Posterior vena cava (tissue), 2 donors: Measurements from ENCODE around the gene ATP5IF1. TPM values are rescaled to one million over a fixed set of nuclear protein-coding genes. Genes with fewer than 3 reads are reported as not detected.
A peak's percentile ranks its signal among the peaks of the same experiment; 100 is the strongest.

Source experiments
- DNase-seq: peaks from one replicate; pipeline ENCODE4 v3.0.0-alpha.2; 2020; ENCODE audit warnings: low spot score
- intact Hi-C, 2 donors: fragments of 100-400 bp; cut with DNase I; formaldehyde crosslinking; loops; one replicate each; pipeline versions ENCODE4 v1.14.1 to v1.14.2; 2022 to 2023
- total RNA-seq, 2 donors: library from RNA; stranded (reverse); fragmentation: NEBNext Ultra II Directional; extraction: Animal tissue kit (Norgen Biotek cat#: 25700); gene quantifications; one replicate each; pipeline ENCODE4 v1.2.1, GENCODE V29; 2021
- donor health status: DM: yes; HTN: yes; CAD: no.
- donor health status: DM: yes; HTN: yes; CAD: no.

ATP5IF1 gene
- total RNA-seq, 2 donors from 2014 or later: 85.3 to 88.4 TPM

DNA sequence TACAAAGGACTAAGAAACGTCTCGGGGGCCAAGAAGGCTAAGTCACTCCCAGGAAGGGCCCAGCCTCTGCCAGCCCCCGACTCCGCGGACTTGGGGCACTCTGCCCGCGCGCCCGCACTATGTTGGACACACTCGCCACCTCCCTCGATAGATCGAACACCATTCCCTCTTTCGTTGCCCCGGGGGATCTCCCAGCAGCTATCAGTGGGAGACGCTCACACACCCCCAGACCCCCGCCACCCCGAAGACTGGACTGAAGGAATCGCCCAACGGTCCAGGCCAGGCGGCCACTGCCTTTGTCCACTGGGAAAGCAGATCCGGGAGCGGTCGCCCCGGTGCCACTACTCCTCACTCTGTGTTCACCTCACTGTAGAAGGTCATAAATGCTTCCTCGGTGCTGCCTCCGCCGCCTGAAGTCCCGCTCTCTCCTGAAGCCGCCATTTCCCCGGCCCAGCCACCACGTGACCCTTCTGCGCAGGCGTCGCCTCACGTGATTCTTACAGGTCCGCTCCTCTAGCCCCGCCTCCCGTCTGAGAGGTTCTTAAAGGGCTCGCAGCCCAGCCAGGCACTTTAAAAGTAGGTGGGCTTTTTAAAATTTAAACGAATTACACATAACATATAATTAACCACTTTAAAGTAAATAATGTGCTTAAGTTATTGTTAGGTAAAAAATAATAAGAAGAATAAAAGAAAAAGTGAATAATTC is 3.2 kb upstream of the ATP5IF1 start, which contains the start of gene DNAJC8:
DNAJC8 (minus strand) TSS at position 472 of the 706 bp plus-strand sequence; CDS start at position 441, 31 bp downstream.
- intact Hi-C loops: no loop called here
- peak; percentile 99 for DNase-seq

DNA sequence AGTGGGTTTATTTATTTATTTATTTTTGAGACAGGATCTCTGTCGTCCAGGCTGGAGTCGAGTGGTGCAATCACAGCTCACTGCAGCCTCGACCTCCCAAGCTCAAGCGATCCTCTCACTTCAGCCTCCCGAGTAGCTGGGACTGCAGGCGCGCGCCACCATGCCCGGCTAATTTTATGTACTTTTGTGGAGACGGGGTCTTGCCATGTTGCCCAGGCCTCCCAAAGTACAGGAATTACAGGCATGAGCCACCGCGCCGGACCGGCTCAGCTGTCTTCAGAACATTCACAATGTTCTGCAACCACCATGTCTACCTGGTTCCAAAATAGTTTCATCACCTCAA is 2.7 kb upstream of the ATP5IF1 start:
- no peak for DNase-seq
- intact Hi-C loops: no loop called here

DNA sequence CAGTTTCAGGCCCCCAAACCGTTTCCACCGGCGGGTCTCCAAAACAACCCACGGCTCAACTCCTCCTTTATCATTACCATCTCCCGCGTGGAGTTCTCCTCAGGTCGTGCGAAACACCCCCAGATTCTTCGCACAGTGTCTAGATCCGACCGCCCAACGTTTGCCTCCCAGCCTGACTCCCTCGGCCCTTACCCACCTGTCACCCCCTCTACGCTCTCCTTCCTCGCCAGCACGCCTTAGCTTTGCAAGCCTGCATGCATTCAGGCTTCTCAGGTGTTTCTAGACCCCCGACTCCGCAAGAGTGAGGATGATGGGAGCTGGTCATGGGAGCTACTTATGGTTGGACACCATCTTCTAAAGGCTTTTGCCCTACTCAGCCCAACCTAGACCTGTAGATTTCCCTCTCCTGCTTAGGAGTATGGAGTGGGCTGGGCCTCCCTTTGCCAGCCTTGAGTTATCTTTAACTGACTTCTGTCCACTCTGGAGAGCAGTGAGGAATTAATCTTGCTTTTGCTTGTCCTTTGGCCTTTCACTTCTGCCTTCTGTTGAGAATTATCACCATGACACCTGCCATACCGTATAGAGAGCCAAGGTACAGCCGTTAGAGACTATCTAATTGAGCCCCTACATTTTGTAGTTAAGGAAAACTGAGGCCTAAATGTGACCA is 865 bp downstream of the ATP5IF1 start:
- no peak for DNase-seq
- intact Hi-C loops: no loop called here

DNA sequence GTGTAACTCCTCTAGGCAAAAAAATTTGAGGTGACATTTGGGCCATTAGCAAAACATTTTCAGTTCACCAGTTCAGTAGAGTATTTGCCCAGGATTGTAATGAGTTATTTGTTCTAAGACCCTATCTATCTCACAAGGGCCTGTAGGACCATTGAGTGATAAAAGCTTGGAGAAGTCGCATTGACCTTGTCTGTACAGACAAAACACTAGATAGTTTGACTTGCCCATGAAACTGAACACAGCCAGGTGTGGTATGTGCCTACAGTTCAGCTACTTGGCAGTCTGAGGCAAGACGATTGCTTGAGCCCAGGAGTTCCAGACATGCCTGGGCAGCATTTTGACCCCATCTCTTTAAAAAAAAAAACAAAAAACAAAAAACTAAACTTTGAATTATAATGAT is 3.1 kb downstream of the ATP5IF1 start:
- intact Hi-C loops: no loop called here

DNA sequence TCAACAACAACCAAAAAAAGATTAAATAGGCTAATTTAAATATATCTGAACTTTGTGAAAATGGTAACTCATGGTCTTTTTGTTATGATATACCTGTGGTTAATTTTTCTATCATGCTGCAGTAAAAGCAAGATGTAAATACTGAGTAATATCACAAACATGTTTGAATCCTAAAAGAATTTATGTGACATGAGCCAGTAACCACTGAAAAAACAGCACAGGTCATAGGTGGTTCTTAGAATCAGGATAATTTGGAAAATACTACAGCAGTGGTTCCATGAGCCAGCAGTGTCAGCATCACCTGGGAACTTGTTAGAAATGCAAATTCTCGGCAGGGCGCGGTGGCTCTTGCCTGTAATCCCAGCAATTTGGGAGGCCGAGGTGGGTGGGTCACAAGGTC is 4.1 kb downstream of the ATP5IF1 start:
- intact Hi-C loops: no loop called here
- DNase-seq: no peak

More for the DNA sequence above, 3.1 kb downstream of the ATP5IF1 start:
- no peak for DNase-seq

DNA sequence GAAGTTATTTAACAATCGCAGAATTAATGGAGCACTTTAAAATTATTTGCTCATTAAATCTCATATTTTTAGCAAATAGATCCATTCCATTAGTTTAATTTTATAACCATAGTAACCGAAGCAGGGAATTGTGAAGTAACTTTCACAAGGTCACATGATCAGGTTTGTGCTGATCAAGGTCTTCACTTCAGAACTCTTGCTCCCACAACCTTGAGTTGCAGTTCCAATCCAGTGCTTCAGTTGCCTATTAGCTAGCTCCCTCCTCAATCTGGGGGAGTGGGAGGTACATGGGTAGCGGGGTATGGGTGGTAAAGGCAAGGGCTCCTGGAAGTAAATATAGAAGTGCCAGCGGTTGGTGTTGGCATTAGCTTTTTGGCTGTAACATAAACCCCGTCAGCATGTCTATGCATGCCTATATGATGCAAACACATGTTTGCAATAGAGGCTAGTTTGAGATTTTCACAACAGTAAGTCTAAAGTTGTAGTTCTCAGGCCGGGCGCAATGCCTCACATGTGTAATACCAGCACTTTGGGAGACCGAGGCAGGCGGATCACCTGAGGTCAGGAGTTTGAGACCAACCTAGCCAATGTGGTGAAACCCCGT is 5.8 kb downstream of the ATP5IF1 start:
- DNase-seq: no peak
- intact Hi-C loops: no loop called here

DNA sequence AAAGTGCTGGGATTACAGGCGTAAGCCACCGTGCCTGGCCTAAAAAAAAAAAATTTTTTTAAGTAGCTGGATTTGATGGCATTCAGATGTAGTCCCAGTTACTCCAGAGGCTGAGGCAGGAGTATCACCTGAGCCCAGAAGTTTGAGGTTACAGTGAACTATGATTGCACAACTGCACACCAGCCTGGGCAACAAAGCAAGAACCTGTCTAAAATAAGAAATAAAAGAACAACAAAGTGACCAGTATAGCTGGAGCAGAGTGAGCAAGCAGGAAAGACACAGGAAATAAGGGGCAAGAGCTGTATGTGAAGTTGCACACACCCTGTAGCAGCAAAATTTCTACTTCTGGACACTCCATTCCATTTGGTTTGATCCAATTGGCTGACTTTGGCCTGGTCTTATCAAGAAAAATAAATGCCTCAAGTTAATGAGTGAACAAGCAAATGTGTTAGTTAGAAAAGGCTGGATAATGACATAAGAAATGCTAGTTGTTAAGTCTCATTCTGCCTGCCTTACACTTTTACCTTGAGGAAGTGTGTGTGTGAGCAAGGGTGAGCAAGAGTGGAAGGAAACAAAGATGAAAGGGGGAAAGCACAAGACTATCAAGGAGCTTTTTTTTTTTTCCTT is 7.9 kb downstream of the ATP5IF1 start:
- intact Hi-C loops: no loop called here
- no peak for DNase-seq

DNA sequence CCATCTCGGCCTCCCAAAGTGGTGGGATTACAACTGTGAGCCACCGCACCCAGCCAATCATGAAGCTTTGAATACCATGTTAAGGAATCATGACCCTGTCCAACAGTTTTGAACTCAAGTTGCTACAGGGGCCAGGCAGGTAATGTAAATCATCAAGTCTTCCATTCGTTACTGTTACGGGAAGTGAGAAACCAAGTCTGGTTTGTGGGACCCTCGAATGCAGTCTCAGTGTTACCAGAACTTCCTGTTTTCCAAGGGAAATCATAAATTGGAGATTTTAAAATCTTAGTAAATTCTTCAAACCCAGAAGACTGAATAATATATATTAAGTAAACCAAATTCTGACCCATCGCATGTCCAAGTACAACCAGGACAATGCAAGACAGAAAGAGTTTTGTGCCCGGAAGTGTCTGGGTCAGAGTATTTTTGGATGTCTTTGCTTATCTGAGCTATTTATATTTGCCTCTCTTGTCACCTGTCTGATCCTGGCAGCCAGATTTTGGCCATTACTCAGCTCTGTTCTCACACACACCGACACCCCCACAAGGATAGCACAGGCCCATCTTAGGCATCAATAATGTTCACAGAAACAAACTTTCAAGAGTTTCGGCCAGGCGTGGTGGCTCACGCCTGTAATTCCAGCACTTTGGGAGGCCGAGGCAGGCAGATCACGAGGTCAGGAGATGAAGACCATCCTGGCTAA is 8.8 kb downstream of the ATP5IF1 start:
- intact Hi-C loops: no loop called here
- DNase-seq: no peak

DNA sequence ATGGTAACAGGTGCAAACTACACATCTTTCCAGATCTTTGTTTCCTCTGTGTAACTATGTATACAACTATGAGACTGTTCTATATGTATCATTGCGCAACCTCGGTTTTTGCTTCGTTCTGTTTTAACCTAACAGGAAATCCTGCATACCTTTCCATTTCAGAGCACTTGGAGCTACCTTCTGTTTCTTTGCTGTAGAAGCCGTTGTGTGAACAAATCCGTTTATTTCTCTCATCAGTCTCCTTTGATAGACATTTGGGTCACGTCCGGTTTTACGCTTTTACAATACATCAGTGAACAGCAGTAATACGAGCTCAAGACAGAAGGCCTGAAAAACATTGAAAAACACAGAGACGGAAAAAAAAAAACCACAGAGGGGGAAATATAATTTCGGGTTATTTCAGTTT is 10.5 kb downstream of the ATP5IF1 start:
- intact Hi-C loops: no loop called here

DNA sequence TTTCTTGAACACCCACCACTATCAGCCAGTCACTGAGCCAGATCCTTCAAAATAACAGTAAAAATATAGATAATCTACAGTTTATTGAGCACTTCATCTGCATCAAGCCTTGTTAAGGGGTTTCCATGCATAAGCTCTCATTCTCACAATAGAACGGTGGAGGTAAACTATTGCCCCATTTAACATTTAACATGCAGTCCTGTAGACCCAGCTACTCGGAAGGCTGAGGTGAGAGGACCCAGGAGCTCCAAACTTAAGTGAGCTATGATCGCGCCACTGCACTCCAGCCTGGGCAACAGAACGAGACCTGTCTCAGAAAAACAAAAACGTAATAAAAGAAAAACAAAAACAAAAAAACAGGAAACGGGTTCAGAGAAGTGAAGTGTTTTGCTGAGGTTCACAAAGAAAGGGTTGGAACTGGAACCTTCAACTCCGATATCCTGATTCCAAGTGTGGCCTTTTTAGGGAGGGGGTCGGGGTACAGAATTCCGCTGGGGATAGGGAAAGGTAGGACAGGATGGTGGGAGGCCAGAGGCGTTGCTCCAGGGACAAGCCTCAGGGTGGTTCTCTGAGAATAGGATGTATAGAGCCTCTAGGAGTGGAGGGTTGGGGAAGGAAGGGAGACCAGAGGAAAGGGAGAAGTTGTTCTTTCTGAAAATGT is 11.8 kb downstream of the ATP5IF1 start:
- no peak for DNase-seq
- intact Hi-C loops: no loop called here

More for the DNA sequence above, 10.5 kb downstream of the ATP5IF1 start:
- DNase-seq: no peak

DNA sequence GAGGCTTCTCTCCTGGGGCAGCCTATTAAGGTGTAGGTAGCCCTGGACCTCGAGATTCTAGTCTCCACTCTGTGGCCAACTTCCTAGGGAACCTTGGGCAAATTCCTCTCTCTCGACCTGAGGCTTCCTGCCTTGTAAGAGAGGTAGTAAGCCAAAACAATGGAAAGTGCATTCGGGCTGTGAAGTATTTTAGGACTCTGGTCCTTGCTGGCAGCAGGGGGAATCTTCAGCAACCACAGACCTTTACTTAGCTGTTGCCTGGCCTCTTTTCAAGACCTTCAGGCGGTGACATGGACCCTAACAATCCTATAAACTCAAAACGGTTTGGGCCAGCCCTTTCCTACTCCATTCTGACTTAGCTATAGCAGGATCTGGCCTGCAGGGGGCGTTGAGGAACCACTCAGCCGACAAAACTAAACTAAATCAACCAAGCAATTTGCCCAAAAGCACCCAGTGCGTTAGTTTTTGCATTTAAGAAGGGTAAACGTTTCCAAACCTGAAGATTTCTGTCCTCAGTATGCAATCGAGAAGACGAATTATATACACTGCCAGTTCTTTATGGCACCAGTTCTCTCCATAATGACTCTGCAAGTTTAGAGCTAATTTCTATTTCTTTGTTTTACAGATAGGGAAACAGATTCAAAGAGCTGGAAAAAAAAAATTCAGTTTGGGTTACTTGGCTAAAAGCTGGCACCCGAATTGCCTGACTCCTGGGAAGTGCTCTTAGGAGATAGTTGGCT is 12.5 kb downstream of the ATP5IF1 start:
- intact Hi-C loops: no loop called here
- peak; percentile 93 for DNase-seq

DNA sequence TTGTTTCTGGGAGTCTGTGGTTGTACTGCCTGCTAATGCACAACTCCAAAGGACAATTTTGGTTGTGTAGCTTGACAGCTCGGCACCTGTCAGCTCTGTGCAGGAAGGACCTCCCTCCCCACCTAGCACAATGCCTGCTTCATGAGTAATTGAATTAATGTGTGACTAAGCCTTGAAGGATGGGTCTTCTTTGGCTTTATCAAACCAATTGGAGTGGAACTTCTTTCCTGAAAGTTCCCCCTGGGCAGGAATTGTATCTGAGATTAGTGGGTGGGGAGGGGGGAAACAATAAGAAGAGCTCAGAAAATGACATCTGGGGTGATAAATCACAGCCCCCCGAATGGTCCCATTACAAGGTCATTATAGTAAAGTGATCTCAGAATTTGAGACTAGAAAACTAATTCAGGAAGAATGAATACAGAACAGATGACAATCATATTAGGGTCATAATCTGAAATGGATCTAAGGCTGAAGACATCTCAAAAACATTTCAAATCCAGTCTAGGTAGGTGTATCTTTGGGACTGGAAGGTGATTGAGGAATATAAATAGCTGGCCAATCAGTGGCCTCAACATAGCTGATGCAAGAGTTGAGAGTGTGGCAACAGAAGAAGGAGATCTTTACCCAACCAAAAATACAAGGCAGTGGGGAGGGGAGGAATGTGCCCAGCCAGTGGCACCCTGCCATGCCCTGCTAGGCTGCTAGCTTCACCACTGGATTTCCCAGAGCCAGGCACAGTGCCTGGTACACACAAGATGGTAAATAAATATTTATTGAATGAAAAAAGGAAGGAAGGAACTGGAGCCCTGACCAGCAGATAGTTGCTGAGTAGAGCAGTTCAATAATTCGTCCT is 13.3 kb downstream of the ATP5IF1 start:
- DNase-seq: no peak
- intact Hi-C loops: no loop called here

DNA sequence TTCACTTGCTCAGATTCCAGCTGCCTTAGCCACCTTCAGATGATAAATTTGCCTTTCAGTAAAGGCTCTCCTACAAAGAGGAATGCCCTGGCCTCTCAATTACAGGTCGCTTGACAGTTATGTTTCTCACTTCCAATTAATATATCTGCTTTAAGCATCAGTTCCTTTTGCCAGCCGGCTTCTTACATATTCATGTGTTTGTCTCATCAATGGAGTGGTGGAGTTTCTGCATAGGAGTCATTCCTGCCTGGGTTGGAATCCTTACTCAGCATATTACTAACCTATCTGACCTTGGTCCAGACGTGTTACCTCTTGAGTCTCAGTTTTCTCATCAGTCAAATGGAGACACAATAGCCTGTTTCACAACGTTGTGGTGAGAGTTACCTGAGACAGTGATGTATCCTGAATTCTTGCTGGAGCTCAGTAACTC is 14.0 kb downstream of the ATP5IF1 start:
- intact Hi-C loops: no loop called here
- DNase-seq: no peak

DNA sequence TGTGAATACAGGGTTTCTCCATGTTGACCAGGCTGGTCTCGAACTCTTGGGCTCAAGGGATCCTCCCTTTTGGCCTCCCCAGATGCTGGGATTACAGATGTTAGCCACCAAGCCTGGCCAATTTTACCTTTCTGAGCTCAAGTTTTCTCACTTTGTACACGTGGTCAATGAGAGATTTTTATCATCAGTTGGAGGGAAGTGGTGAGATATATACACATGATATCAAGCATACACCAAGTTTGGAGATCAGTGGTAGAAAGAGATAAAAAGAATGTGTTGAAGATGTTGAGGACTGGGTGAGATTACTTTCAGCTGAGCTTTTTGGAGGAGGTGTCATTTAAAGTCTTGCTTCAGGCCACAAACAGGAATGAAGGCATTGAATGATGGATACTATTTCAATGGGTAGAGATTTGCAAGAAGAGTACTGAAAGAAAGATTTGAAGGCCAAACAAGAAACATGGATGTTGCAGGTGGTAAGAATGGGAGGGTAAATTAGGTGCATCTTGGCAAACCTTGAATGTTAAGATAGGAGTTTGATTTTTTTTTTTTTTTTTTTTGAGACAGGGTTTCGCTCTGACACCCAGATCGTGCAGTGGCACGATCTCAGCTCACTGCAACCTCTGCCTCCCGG is 20.4 kb downstream of the ATP5IF1 start:
- no peak for DNase-seq
- intact Hi-C loops: no loop called here

DNA sequence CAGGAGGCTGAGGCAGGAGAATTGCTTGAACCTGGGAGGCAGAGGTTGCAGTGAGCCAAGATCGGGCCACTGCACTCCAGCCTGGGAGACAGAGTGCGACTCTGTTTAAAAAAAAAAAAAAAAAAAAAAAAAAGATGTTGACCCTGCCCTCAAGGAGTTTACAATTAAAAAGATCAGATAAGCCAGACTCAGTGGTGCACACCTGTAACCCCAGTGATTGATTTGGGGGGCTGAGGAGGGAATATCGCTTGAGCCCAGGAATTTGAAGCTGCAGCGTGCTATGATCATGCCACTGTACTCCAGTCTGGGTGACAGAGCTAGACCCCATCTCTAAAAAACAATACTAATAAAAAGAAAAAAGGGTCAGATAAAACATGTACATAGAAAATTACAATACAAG is 21.8 kb downstream of the ATP5IF1 start:
- no peak for DNase-seq
- intact Hi-C loops: no loop called here

DNA sequence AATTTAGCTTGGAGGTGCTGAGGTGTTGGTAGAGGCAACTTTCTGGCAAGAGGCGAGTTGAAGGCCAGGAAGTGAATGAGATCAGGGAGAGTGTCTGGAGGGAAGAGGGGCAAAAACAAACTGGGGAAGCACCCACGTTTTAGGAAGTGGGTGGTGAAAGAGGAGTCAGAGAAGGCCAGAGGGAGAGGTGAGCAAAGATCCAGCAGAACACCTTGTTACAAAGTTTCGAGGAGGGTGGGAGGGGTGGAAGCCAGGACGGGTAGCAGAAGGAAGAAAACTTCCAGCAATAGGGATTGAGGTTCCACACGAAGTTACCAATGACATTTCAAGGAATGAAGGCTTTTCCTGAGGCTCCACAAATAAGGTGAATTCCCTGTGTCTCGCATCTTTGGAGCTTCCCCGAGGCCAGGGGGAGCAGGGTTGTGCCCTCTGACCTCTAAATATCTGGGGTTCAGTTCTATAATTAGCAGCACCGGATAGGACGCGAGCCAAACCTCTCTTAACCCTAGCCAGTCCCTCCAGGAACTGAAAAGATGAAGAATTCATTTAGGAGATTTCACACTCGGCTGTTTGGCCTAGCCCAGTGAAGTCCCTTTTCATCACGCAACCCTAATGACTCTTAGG is 22.8 kb downstream of the ATP5IF1 start:
- DNase-seq: no peak
- intact Hi-C loops: no loop called here
